Erythroblast (primary cell): ENCODE data around the gene BRSK1.

Source experiments
- GATA1 ChIP-seq: IDR thresholded peaks from 2 replicates; pipeline ENCODE4 v1.6.1; 2011; ENCODE audit warnings: low read depth, mild to moderate bottlenecking, control low read depth, low read length, moderate library complexity
- POLR2A ChIP-seq: IDR thresholded peaks from 2 replicates; pipeline ENCODE4 v1.6.1; 2011; ENCODE audit warnings: mild to moderate bottlenecking, low read length

- no peak for TF ChIP-seq POLR2A
- TF ChIP-seq GATA1, result no peak
Measured at GRCh38 chr19:55287361-55288079, 3.7 kb downstream of the BRSK1 start.
